HG02588 (cell line): Measurements from ENCODE around the gene SLC4A4.
"Not testable (repeated sequence)": the region's sequence is repeated elsewhere in the genome, so short reads cannot be mapped to it uniquely, and the experiment has no call there.

Experiments used
- ATAC-seq: cut with Tn5 transposase; IDR thresholded peaks from one replicate; pipeline ENCODE4 v1.9.1; 2021; ENCODE audit warnings: mild to moderate bottlenecking, moderate library complexity; ENCODE audit not compliant: unreplicated experiment

SLC4A4 gene

DNA sequence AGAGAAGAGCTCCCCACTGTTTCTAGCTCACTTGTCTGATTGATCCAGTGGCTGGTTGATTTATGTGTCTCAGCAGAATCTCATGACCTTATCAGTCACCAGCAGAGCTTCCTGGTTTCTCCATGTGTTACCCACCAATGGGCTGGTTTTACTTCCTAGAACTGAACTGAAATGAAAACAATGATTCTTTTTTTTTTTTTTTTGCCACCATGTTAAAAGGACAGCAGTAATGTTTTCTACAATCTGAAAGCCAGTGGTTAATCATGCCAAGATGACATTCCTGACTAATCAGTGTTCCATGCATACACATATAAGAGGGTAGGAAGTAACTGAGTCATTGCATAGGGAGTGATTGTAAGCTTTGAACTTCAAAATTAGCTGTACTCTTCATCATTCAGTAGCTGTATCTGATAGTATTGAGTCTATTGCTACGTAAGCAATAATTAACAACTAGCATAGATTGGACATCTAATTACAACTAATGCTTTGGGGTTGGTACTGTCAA lies 67.7 kb downstream of the SLC4A4 start:
- ATAC-seq = no peak

DNA sequence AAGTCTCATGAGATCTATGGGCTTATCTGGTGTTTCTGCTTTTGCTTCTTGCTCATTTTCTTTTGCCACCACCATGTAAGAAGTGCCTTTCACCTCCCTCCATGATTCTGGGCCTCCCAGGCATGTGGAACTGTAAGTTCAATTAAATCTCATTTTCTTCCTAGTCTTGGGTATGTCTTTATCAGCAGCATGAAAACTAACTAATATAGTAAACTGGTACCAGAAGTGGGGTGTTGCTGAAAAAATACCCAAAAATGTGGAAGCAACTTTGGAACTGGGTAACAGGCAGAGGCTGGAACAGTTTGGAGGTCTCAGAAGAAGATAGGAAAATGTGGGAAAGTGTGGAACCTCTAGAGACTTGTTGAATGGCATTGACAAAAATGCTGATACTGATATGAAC lies 70.1 kb downstream of the SLC4A4 start:
- not testable (repeated sequence) for ATAC-seq

DNA sequence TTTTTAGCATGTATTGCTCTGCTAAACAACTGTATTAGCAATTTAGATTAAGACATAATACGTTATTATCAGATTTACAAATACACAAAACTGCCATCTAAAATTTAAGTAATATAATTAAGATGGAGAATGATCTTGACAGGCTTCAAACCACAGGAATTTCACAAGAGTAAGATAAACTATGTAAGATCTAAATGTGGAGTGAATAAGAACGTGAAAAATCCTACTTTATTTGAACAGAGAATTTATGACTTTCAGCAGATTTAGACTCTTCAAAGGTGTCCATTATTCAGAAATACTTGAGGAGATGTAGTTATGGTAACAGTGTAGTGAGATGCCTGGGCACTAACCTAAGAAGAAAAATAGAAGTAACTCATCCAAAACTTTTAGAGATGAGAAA lies 73.2 kb downstream of the SLC4A4 start:
- no peak for ATAC-seq

DNA sequence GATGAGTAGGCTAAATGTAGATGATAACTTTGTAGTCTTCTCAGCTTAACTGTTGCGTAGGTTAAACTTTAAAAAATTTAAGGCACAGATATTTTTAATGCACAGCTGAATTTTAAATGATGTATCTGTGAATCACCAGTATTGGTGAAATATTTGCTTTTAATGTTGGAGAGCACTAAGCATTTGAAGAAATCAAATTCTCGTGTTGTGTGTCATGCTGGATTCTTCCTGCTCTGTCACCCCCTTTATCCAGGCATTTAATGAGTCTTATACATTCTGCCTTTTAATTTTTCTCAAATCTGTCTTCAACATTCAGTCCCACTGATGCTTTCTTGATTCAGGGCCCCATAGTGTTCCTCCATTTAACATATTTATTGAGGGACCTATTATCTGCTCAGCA lies 76.7 kb downstream of the SLC4A4 start:
- ATAC-seq = no peak

DNA sequence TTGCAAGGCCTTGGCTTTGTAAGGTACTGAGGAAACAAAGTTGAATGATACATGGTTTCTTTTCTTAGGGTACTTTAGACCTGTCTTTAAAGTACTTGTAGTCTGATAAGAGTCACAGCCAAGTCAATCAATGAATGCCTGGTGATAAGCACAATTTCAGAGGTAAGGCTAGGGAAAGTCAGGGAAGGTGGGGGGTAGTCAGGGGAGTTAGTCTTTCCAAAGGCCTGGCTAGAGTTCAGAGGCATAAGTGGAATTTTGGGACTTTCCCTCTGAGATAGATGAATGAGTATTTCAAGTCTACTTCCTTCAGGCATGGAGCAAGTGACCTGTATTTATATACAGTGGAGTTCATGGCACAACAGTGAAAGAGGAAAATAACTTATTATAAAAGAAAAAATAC lies 78.3 kb downstream of the SLC4A4 start:
- no peak for ATAC-seq

DNA sequence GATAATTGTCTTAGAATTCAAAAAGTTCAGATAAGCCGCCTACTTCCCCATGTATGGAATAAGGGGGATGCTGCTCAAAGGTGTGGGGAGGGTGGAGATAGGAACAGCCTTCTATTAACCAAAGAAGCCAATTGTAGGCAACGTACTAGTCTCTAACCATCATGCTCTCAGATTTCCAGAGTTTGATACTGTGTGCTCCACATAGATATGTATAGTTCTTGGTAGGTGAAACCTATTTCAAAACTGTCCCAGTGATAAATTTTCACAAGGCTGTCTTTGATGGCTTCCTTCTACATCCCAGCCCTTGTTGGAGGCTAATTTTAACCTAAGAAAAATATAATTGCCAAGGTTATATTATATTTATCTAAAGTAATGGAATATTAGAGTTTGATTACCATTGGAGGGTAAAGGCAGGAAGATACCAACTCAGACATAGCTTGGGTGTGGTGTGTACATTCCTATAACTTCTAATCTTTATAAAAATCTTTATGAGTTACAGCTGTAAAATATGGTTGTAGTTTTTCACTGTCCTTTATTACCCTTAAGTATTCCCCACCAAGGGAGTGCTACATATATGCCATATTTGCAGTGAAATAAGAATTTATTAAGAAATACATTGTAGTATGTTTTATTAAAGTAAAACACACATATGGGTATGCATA lies 87.7 kb downstream of the SLC4A4 start:
- ATAC-seq = no peak

DNA sequence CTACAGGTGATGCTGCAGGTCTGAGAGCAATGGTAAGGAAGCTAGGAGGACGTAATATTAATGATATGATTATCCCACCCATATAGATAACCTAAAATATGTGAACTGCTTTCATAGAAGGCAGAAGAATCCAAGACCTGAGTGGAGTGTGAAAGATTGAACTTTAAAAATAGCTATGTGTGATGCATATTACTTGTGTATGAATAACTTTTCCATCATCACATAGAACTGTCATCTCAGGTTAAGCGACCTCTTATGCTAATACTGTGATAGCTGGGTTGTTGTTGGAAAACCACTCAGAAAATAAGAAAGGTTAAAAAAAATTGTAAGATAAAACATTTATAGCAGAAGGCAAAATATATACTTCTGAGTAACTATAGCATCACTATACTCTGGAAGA lies 90.3 kb downstream of the SLC4A4 start:
- no peak for ATAC-seq

DNA sequence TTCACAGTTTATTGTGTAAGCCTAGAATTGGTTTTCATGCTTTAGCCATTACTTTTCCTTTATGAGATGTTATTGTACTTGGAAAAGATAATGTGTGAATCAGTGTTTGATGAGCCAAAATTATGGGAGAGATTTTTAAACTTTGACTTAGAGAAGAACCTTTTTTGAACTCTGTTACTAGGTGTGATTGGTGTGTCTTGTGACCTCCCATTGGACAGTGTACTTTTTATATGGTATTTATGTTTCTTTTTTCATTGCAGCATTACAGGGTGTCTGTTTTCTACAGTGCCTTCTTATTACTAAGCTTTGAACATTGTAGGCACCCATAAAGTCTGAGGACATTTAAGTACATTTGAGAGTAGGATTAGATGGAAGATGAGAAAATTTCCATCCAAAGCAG lies 91.1 kb downstream of the SLC4A4 start:
- no peak for ATAC-seq

DNA sequence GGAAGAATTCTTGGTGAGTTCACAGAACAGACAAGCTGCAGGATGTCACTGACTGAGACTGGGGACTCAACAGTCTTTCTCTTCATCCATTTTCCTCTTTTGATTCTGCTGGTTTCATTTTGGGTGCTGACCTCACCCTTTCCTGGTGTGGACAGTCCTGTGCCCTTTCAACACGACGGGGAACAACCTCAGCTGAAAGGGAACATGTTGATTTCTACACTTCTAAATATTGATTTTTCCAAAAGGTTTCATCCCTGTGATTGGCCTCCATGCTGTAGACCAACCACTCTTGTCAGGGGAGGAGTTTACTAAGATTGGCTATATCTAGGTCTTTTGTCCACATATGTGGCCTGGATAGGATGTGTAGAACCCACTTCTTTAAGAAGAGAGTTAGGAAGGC lies 91.8 kb downstream of the SLC4A4 start:
- ATAC-seq = no peak

DNA sequence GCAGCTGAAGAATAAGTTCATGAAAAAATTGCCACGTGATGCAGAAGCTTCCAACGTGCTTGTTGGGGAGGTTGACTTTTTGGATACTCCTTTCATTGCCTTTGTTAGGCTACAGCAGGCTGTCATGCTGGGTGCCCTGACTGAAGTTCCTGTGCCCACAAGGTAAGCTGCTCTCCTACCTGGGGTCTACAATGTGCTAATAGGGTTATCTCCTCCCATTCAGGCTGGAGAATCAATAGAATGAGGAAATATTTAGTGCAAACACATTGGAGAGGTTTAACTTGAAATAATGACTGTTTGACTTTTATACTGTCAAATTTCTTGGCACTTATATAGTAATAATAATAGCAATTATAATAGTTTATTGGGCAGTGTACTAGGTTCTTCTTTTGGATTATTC lies 101.8 kb downstream of the SLC4A4 start:
- ATAC-seq = no peak

DNA sequence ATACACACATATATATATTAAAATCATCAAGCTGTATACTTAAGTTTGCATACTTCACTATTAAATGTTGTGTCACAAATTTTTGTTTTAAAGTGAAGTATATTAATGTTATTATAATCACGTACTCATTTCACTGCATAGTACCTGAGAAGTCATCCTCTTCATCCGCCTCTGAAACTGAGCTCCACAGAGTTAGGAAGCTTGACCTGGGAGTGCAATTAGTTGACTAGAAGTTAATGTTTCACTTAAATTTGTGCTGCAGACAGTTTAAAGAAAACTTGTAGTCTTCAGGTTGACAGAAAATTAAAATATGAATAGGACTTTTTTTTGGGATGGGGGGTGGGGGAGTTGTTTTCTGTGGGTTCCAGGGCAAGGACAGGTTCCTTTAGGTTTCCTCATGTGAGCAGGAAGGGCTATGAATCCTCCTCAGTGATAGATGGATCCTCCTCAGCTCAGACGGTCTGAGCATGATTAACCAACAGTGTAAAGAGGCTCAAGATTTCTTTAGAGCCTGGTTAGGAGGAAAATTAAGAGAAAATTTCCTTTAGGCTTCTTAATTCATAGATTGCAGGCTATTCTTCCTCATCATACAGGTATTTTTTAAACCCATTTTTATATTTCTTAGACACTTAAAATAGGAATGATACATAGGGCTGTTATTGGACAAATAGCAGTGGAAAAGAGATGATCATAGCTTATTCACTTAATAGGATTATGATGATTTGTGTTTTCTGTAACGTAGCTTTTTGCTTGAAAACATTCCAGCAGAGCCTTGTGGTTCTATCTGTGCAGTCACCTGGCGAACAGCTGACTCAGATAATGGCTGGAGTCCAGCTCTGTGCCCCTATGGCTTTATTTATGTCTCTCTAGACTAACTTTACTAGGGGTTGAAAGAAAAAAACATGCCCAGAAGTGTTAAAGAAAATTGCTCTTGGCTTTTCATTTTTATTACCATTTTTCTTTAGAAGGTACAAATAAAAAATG lies 102.7 kb downstream of the SLC4A4 start:
- ATAC-seq = no peak

DNA sequence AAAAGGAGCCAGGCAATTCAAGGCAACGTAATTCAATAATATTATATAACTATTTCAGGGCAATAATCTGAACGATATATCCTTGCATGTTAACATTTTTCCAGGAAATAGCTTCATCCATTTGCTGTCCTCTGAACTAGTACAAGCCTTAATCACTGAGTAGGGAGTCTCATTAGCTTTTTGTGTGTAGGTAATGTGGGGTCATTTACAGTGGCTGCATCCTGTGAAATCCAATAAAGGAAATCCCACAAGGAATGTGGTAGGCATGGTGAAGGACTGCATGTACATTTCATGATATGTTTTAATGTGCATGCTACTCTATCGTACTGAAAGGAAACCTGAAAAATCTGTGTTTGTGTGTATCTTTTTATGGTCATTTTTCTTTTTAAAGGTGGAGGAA lies 103.5 kb downstream of the SLC4A4 start:
- ATAC-seq = no peak

DNA sequence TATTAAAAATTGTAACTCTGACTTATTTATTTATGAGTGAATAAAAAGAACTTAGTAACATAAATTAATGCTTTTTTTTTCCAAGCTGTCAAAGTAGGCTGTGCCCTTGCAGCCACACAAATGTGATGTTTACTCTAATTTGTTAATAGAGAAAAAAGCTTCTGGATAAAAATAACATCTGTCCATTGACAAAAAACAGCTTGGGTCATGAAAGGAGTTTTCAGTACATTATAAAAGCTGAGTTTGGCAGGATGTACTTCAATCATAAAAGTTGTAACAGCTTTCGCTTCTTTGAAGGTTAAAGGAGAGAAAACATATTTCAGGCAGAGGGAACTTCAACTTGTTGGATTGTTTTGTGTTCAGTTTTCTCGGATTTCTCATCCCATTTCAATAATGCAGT lies 105.6 kb downstream of the SLC4A4 start:
- ATAC-seq = no peak

DNA sequence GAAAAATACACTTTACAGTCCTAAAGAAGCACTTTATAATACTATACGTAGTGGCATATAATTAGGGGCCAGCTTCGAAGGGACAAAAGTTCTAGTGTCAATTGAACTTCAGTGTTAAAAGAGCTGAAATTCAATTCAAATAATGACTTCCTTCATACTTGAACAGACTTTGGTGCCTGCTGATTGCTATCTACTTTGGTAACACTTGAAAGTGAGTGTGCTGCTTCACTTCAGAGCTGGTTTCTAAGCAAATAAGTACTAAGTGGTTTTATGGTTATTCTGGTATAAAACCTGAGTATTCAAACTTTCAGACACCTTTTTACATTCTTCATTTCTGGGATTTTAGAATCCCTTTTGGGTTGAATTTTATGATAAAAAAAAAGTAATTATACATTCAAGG lies 107.0 kb downstream of the SLC4A4 start:
- no peak for ATAC-seq

DNA sequence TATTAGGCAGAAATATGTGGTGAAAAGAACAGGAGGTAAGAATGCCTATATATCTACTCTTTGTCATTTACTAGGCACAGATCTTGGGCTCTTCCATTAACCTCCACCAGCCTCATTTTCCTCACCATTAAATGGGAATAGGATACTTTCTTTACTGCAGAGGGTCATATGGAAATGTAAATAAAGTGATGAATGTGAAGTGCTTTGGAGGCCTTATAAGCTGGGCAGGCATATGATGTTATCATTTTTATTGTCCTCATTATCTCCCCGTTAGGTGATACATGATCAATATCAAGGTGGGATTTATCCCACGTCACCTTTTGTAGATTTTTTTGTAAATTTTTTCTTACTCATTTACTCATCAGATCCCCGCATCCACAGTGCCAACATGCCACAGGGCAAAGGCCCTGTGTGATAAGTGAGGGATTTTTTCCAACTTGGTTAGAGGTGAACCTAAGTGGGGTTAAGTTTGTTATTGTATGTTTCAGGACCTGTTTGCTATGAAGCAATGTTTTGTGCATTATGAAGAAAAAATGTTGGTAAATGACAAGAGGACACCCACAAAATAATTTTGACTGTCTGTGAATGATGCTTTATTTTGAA lies 107.8 kb downstream of the SLC4A4 start:
- ATAC-seq = no peak

DNA sequence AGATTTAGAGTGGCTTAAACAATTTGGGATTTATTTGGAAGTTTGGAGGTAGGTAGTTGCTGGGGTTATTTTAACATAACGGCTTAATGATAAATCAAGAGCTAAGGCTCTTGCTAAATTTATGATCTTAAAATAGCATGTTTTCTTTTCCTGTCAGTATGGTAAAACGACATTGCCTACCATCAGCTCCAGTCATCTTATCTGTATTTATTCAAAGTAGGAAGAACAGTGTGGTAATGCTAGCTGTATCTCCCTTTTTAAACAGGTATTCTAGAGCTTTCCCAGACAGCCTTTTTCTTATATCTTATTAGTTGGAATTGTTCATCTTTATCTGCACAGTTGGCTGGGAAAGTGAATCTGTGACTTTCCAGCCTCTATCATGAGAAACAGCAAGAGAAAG lies 110.2 kb downstream of the SLC4A4 start:
- no peak for ATAC-seq

DNA sequence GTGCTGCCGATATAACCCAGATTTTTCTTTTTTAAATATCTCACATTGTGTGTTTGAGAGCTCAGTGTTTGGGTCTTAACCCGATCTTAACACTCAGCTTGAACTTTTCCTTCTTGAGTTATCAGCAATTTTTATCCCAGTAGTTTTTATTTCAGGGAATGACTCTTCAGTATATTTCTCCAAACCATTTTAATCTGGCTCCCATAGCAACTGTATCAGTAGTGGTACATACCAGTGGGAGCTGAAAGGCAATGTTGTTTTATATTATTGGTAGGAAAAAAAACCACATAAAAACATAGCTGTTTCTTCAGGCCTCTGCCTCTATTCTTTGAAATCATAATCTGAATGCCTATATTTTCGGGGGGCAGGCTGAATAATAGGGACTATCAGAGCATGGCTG lies 111.1 kb downstream of the SLC4A4 start:
- ATAC-seq = no peak

DNA sequence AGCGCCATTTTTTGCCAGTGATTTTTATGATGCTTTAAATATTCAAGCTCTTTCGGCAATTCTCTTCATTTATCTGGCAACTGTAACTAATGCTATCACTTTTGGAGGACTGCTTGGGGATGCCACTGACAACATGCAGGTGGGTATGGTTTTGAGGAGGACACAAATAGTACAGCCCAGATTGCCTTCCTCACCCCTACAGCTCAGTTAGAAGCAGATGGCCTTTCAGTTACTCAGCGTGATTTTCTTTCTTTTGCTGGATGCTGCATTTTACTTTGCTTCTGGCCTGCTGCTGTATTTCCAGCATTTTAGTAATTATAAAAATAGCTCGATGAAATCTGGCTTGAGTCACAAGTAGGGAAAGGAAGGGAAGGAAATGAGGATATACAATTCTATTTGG lies 114.7 kb downstream of the SLC4A4 start:
- no peak for ATAC-seq

DNA sequence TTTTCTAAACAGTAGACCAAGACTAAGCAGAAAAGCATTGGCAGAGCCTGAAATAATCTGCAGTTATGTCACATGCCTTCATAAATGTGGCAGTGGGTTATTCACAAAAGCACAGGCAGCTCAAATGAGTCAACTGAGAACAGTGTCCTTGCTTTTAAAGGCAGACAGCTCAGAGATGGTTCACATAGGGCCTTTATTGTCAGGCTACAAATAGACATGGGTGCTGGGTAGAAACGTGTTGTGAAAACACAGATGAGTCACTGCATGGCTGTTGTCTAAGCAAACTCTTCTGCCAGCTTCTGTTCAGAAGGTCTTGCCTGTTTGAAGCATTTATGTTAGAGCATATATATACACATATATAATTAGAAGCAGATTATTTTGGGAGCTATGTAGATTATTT lies 118.0 kb downstream of the SLC4A4 start:
- no peak for ATAC-seq

DNA sequence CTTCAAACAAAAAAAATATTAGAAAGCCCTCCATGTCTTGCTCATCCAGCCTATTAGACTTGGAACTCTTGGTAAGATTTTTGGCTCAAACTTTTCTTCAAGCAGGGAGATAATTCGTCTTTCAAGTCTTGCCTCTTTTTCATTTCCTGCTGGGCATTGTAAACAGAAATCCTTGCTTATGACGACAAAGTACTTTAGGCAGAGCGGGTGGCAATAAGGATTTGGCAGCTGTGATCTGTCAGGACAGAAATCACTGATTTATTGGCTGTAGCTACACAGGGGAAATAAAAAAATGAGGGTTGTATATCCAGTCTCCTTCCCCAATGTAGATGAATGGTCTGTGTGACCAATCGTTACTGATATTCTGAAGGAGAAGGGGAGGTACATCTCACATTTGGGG lies 121.6 kb downstream of the SLC4A4 start:
- ATAC-seq = no peak

DNA sequence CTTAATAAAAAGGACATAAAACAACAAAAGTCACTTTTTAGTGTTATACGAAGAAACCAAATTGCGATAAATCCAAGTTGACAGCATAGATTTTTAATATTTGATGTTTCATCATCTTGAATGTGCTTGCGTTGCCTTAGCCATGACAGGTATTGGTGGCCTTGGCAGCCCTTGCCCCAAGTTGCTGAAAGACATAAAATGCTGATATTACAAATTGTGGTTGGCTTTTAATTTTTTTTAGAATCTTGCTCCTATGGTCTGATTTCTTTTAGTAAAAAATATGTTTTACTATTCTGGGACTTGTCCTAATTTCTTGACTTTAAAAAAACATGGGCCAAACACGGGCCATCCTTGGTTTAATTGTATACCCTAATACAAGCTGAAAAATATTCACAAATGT lies 122.6 kb downstream of the SLC4A4 start:
- no peak for ATAC-seq

DNA sequence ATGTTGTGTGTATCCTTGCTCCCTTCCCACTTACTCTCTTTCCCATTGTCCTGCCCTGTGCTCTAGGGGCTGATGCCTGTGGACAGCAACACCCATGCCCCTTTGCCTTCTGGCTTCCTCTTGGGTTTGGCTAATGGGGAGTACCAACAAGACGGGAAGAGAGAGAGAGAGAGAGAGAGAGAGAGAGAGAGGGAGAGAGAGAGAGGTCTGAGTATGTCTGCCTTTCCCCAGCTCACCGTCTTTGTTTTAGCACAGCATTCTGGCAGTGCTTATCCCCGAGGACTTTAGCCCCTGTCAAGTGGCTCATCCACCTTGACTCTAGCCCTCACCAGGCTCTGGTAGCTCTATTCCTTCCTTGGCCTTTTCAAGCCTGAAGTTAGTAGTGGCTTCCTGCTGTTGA lies 128.0 kb downstream of the SLC4A4 start:
- ATAC-seq = no peak
